ENCODE data around the gene PPP6C.
"Not testable (repeated sequence)": the region's sequence is repeated elsewhere in the genome, so short reads cannot be mapped to it uniquely, and the experiment has no call there.

PPP6C gene

DNA sequence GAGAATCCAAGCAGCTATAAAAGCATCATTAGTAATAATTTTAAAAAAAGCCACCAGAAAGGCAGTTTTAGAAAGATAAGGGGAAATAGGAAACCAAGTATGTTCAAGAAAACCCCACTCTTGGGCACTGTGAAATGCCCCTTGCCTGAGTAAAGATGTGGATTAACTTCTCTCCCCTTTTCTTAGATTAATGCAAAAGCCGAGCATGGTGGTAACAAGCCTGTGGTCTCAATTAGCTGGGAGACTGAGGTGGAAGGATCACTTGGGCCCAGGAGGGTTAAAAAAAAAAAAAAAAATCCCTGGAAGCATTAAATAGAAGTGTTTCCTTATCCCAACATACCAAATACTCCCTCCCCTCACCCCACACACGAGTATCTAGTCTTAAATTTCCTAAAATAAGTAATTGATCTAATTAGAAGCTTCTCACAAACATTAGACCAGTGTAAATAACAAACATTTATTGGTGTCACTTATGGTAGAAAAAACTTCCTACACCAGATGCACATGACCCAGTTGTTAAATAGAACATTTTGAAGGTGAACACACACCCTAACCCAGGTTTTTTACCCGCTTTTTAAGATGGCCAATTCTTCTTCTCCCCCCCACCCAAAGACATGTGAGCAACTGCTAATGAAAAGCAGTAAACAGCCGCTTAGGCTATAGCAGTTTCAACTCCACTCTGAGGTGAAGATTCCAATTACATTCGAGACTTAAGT, 46.4 kb upstream of the PPP6C start:
- Histone ChIP-seq H3K4me3 (ENCODE audit: low read length) (no peak overlapping the region), H3K27ac (ENCODE audit: low read length) (no peak overlapping the region), H3K27me3 (ENCODE audit: low read depth, low read length) (no peaks in the 10 kb centered on the region), H3K4me1 (ENCODE audit: low read length) (peaks cover 21% of the 10 kb centered on the region), H2AFZ (ENCODE audit: low read depth, low read length) (no peak overlapping the region), H3K4me2 (ENCODE audit: low read length) (no peak overlapping the region), H3K9ac (ENCODE audit: low read length) (no peak overlapping the region), H3K9me3 (ENCODE audit: insufficient read depth, low read length) (no peaks in the 10 kb centered on the region), H4K20me1 (ENCODE audit: insufficient read depth, low read length) (peaks cover 54% of the 10 kb centered on the region), H3K36me3 (replicated peaks; ENCODE audit: low read depth, low read length) (peaks cover 59% of the 10 kb centered on the region), H3K79me2 (ENCODE audit: low read length) (peaks cover 62% of the 10 kb centered on the region)
- TF ChIP-seq, protein P1, sequence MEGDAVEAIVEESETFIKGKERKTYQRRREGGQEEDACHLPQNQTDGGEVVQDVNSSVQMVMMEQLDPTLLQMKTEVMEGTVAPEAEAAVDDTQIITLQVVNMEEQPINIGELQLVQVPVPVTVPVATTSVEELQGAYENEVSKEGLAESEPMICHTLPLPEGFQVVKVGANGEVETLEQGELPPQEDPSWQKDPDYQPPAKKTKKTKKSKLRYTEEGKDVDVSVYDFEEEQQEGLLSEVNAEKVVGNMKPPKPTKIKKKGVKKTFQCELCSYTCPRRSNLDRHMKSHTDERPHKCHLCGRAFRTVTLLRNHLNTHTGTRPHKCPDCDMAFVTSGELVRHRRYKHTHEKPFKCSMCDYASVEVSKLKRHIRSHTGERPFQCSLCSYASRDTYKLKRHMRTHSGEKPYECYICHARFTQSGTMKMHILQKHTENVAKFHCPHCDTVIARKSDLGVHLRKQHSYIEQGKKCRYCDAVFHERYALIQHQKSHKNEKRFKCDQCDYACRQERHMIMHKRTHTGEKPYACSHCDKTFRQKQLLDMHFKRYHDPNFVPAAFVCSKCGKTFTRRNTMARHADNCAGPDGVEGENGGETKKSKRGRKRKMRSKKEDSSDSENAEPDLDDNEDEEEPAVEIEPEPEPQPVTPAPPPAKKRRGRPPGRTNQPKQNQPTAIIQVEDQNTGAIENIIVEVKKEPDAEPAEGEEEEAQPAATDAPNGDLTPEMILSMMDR (IDR thresholded peaks at IDR 0.05; ENCODE audit: low read depth, low read length), result no peak
- no peak for TF ChIP-seq EZH2phosphoT487 (IDR thresholded peaks at IDR 0.05; ENCODE audit: low read depth)

DNA sequence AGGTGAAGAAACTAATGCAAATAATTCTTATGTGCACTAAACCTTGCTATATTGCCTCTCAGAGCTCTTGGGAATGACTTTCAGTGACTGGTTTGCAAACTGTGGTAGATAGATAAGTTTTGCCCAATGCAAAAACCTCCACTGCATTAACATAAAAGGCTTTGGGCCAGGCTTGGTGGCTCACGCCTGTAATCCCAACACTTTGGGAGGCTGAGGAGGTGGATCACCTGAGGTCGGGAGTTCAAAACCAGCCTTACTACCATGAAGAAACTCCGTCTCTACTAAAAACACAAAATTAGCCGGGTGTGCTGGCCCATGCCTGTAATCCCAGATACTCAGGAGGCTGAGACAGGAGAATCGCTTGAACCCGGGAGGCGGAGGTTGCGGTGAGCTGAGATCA, 44.5 kb upstream of the PPP6C start:
- H3K9ac ChIP-seq (ENCODE audit: low read length); H3K9me3 ChIP-seq (ENCODE audit: insufficient read depth, low read length); H3K4me3 ChIP-seq (ENCODE audit: low read length); H3K27me3 ChIP-seq (ENCODE audit: low read depth, low read length); H3K4me2 ChIP-seq (ENCODE audit: low read length); H2AFZ ChIP-seq (ENCODE audit: low read depth, low read length); H3K27ac ChIP-seq (ENCODE audit: low read length): not testable (repeated sequence)
- Histone ChIP-seq H3K79me2 (ENCODE audit: low read length) (peaks cover 43% of the 10 kb centered on the region), H4K20me1 (ENCODE audit: insufficient read depth, low read length) (peaks cover 44% of the 10 kb centered on the region), H3K4me1 (ENCODE audit: low read length) (peaks cover 11% of the 10 kb centered on the region), H3K36me3 (replicated peaks; ENCODE audit: low read depth, low read length) (peaks cover 46% of the 10 kb centered on the region)

GRCh38 chr9:125233678-125234077, 44.1 kb upstream of the PPP6C start:
- H3K4me1 ChIP-seq (ENCODE audit: low read length), result peaks cover 7% of the 10 kb centered on the region
- no peak overlapping the region for H2AFZ ChIP-seq (ENCODE audit: low read depth, low read length)
- no peak overlapping the region for H3K4me3 ChIP-seq (ENCODE audit: low read length)
- no peak overlapping the region for H3K27ac ChIP-seq (ENCODE audit: low read length)
- H3K9me3 ChIP-seq (ENCODE audit: insufficient read depth, low read length), result no peaks in the 10 kb centered on the region
- no peak for TF ChIP-seq EZH2phosphoT487 (IDR thresholded peaks at IDR 0.05; ENCODE audit: low read depth)
- TF ChIP-seq, protein P1 (IDR thresholded peaks at IDR 0.05; ENCODE audit: low read depth, low read length), result no peak
- H4K20me1 ChIP-seq (ENCODE audit: insufficient read depth, low read length), result peaks cover 40% of the 10 kb centered on the region
- peaks cover 43% of the 10 kb centered on the region for H3K36me3 ChIP-seq (replicated peaks; ENCODE audit: low read depth, low read length)
- no peak overlapping the region for H3K4me2 ChIP-seq (ENCODE audit: low read length)
- H3K79me2 ChIP-seq (ENCODE audit: low read length), result peaks cover 39% of the 10 kb centered on the region
- no peaks in the 10 kb centered on the region for H3K27me3 ChIP-seq (ENCODE audit: low read depth, low read length)
- H3K9ac ChIP-seq (ENCODE audit: low read length), result no peak overlapping the region

DNA sequence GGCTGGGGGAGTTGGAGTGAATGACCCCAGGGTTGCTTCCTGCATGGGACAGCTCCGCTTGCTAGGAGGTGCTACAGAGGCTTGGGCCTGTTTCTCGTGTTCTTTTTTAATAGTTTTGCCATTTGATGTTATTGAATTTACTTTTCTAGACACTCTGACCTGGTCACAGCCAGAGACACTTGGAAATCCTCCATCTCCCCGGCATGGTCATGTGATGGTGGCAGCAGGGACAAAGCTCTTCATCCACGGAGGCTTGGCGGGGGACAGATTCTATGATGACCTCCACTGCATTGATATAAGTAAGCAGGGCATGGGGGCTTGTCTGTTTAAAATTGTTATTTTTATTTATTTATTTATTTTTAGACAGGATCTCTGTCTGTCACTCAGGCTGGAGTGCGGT, 38.2 kb upstream of the PPP6C start:
- no peaks in the 10 kb centered on the region for H3K4me1 ChIP-seq (ENCODE audit: low read length)
- H3K9me3 ChIP-seq (ENCODE audit: insufficient read depth, low read length), result no peaks in the 10 kb centered on the region
- no peak overlapping the region for H3K4me2 ChIP-seq (ENCODE audit: low read length)
- no peak overlapping the region for H2AFZ ChIP-seq (ENCODE audit: low read depth, low read length)
- TF ChIP-seq, protein P1 (IDR thresholded peaks at IDR 0.05; ENCODE audit: low read depth, low read length), result no peak
- TF ChIP-seq EZH2phosphoT487 (IDR thresholded peaks at IDR 0.05; ENCODE audit: low read depth), result no peak
- H4K20me1 ChIP-seq (ENCODE audit: insufficient read depth, low read length), result no peaks in the 10 kb centered on the region
- H3K9ac ChIP-seq (ENCODE audit: low read length), result no peak overlapping the region
- no peaks in the 10 kb centered on the region for H3K27me3 ChIP-seq (ENCODE audit: low read depth, low read length)
- no peak overlapping the region for H3K4me3 ChIP-seq (ENCODE audit: low read length)
- peaks cover 7% of the 10 kb centered on the region for H3K36me3 ChIP-seq (replicated peaks; ENCODE audit: low read depth, low read length)
- H3K79me2 ChIP-seq (ENCODE audit: low read length), result no peaks in the 10 kb centered on the region
- H3K27ac ChIP-seq (ENCODE audit: low read length), result no peak overlapping the region

DNA sequence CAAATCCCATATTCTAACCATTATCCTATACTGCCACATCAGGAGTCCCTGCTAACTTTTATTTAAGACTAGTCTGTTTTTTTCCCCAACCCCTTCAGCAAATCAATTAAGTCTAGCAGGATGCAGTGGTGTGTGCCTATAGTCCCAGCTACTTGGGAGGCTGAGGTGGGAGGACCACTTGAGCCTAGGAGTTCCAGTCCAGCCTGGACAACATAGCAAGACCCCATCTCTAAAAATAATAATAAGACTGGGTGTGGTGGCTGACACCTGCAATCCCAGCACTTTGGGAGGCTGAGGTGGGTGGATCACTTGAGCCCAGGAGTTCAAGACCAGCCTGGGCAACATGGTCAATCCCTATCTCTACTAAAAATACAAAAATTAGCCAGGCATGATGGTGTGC, 35.3 kb upstream of the PPP6C start:
- not testable (repeated sequence) for H3K9ac ChIP-seq (ENCODE audit: low read length); H3K9me3 ChIP-seq (ENCODE audit: insufficient read depth, low read length); H3K27ac ChIP-seq (ENCODE audit: low read length); H3K4me1 ChIP-seq (ENCODE audit: low read length); H3K4me2 ChIP-seq (ENCODE audit: low read length); H3K79me2 ChIP-seq (ENCODE audit: low read length); H3K27me3 ChIP-seq (ENCODE audit: low read depth, low read length); H2AFZ ChIP-seq (ENCODE audit: low read depth, low read length); H4K20me1 ChIP-seq (ENCODE audit: insufficient read depth, low read length); H3K4me3 ChIP-seq (ENCODE audit: low read length)
- H3K36me3 ChIP-seq (replicated peaks; ENCODE audit: low read depth, low read length), result peaks cover 13% of the 10 kb centered on the region
